Lung (tissue), 12 donors: ENCODE results near the gene ADAM29. TPM values are rescaled to one million over a fixed set of nuclear protein-coding genes. Genes with fewer than 3 reads are reported as not detected.

Experiments used
- ATAC-seq: fragments of 200-7000 bp; cut with Tn5 transposase; one replicate; pipeline ENCODE4 v1.9.1; 2020; ENCODE audit warnings: moderate number of reproducible peaks; ENCODE audit not compliant: insufficient read depth, low FRiP score
- DNase-seq, 3 donors: peaks; one replicate each; pipeline ENCODE4 v3.0.0-alpha.2; 2013 to 2017
- H3K27ac ChIP-seq, 2 donors: one replicate each; pipeline ENCODE4 v1.5.1; 2013; ENCODE audit warnings: mild to moderate bottlenecking in 2 of 2, moderate library complexity in 2 of 2, control low read depth in 1 of 2, inconsistent platforms in 1 of 2, low read depth in 1 of 2, low read length in 1 of 2
- H3K27me3 ChIP-seq, 3 donors: one replicate each; pipeline ENCODE4 v1.5.1; 2013; ENCODE audit warnings: low read length in 2 of 3; ENCODE audit not compliant: control insufficient read depth in 3 of 3, insufficient read depth in 3 of 3
- H3K36me3 ChIP-seq, 4 donors: one replicate each; pipeline ENCODE4 v1.5.1; 2013; ENCODE audit warnings: low read length in 4 of 4, mild to moderate bottlenecking in 1 of 4, moderate library complexity in 1 of 4; ENCODE audit not compliant: control insufficient read depth in 4 of 4, insufficient read depth in 4 of 4
- H3K4me1 ChIP-seq, 5 donors: one replicate each; pipeline ENCODE4 v1.5.1; 2013; ENCODE audit warnings: low read length in 5 of 5, mild to moderate bottlenecking in 2 of 5, moderate library complexity in 1 of 5; ENCODE audit not compliant: control insufficient read depth in 5 of 5, insufficient read depth in 5 of 5
- H3K4me3 ChIP-seq: one replicate; pipeline ENCODE4 v1.5.1; 2013; ENCODE audit warnings: mild to moderate bottlenecking, control low read depth, moderate library complexity
- H3K9ac ChIP-seq, 2 donors: one replicate each; pipeline ENCODE4 v1.5.1; 2013; ENCODE audit warnings: low read length in 2 of 2, control low read depth in 1 of 2; ENCODE audit not compliant: insufficient read depth in 1 of 2
- H3K9me3 ChIP-seq, 4 donors: one replicate each; pipeline ENCODE4 v1.5.1; 2013; ENCODE audit warnings: low read length in 3 of 4, mild to moderate bottlenecking in 1 of 4, moderate library complexity in 1 of 4; ENCODE audit not compliant: control insufficient read depth in 4 of 4, insufficient read depth in 3 of 4
- WGBS, 2 donors: extraction: QIAGEN DNeasy Blood & Tissue Kit; methylation state at CpG; one replicate each; pipeline ENCODE4 v1.1.7; 2013; 5-methylcytosine and 5-hydroxymethylcytosine counted together
- polyA plus RNA-seq, 2 donors: library from polyadenylated mRNA; stranded (reverse); fragments of 200-250 nt; gene quantifications; one replicate each; pipeline ENCODE4 v1.2.1, GENCODE V29; 2013
- total RNA-seq, 2 donors: library from RNA; depleted of rRNA in 1 of 2; stranded (reverse); fragments of >200 nt in 1 of 2; gene quantifications; one replicate each; pipeline ENCODE4 v1.2.1, GENCODE V29; 2014 to 2021
- TF ChIP-seq, protein P1 (sequence below): IDR thresholded peaks from 2 replicates; pipeline ENCODE4 v1.5.1; 2012; ENCODE audit warnings: mild to moderate bottlenecking; ENCODE audit errors: control extremely low read depth, extremely low read depth
- donor health status: control.
- donor health status: control.
- donor health status: Bipolar disorder and iron deficiency.
- donor health status: healthy.
- donor health status: DM: yes; HTN: yes; CAD: no.

The ADAM29 gene
- total and polyA plus RNA-seq, 4 donors: 0.05 to 0.06 TPM; not detected in 2

DNA sequence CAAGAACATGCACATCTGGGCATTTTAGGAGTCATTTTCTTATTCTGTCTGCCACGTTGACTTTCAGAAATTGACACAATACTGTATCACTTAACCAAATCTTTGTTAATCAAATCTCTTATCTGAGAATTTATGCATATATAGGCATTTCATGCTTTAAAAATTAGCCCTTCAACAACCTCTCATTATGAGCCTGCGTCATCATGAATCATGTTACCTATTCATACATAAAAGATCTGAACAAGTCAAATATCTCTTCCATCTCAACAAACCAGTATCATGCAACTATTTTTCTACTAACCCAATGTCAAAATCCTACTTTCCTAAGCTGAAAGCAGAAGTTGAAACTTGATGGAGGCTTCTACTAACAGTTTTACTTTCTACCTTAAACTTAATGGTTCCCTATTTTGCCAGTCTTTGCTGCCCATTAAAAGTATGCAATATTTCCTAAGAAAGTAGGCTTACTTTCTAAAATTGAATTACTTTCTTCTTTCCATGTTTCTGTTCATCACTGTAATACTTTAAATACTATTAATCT lies 1.8 kb downstream of the ADAM29 start:
- ATAC-seq: no peak
- 76 to 77% methylated on average over 2 of the region's 2 CpGs for WGBS, 2 donors

DNA sequence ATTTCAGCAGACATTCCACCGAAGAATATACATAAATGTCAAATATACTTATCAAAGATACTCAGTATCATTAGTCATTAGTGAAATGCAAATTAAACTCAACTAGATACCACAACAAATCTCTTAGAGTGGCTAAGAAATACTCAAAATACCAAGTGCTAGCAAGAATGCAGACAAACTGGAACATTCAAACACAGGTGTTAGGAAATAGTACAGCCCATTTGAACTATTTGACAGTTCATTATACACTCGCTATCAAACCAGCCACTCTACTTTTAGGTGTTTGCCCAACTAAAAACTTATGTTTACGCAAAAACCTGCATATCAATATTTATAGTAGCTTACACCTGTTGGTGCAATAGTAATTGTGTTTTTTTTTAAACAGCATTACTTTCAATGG lies 8.8 kb downstream of the ADAM29 start:
- ATAC-seq (peak; percentile 43), DNase-seq (peak in 2 of 3 donors; percentile 29 to 57)
- 72 to 82% methylated on average over 3 of the region's 3 CpGs for WGBS, 2 donors
- Histone ChIP-seq H3K27ac (no peak overlapping the region), H3K27me3 (no peaks in the 10 kb centered on the region), H3K9ac (no peak overlapping the region), H3K9me3 (peaks cover 0 to 1% (median 0%) of the 10 kb centered on the region in 4 donors), H3K4me1 (peaks cover 0 to 1% (median 0%) of the 10 kb centered on the region in 5 donors), H3K4me3 (no peak overlapping the region), H3K36me3 (no peaks in the 10 kb centered on the region)
- TF ChIP-seq, protein P1, sequence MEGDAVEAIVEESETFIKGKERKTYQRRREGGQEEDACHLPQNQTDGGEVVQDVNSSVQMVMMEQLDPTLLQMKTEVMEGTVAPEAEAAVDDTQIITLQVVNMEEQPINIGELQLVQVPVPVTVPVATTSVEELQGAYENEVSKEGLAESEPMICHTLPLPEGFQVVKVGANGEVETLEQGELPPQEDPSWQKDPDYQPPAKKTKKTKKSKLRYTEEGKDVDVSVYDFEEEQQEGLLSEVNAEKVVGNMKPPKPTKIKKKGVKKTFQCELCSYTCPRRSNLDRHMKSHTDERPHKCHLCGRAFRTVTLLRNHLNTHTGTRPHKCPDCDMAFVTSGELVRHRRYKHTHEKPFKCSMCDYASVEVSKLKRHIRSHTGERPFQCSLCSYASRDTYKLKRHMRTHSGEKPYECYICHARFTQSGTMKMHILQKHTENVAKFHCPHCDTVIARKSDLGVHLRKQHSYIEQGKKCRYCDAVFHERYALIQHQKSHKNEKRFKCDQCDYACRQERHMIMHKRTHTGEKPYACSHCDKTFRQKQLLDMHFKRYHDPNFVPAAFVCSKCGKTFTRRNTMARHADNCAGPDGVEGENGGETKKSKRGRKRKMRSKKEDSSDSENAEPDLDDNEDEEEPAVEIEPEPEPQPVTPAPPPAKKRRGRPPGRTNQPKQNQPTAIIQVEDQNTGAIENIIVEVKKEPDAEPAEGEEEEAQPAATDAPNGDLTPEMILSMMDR: no peak

More for the DNA sequence above, 1.8 kb downstream of the ADAM29 start:
- H3K4me1 ChIP-seq: no peaks in the 10 kb centered on the region
- no peak overlapping the region for H3K9ac ChIP-seq
- no peak overlapping the region for H3K4me3 ChIP-seq
- no peaks in the 10 kb centered on the region for H3K9me3 ChIP-seq
- H3K27me3 ChIP-seq: no peaks in the 10 kb centered on the region
- no peak overlapping the region for H3K27ac ChIP-seq
- H3K36me3 ChIP-seq: no peaks in the 10 kb centered on the region
- TF ChIP-seq, protein P1: no peak
- no peak for DNase-seq

DNA sequence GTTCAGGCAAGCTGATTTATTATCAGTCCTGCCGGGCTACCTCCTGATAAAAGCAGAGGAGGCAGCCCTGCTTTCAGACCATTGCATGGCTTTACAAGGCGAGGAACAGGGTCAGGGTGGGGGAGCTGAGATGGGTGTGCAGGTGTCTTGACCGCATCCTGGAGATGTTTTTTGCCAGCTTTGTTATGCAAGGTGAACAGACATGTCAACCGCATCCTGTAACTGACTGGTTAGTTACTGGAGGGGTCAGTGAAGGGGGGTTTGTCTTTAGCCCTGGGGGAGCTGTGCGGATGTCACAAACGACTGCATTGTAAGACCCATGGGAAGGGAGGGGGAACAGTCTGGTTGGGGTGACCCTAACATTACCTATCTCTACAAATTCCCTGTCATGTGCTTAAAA lies 10.0 kb downstream of the ADAM29 start:
- H3K36me3 ChIP-seq: no peaks in the 10 kb centered on the region
- DNase-seq (no peak), ATAC-seq (no peak)

More for the DNA sequence above, 10.0 kb downstream of the ADAM29 start:
- Histone ChIP-seq H3K9me3 (peaks cover 0 to 1% (median 0%) of the 10 kb centered on the region in 4 donors), H3K9ac (no peak overlapping the region), H3K27ac (no peak overlapping the region), H3K4me1 (peaks cover 0 to 1% (median 0%) of the 10 kb centered on the region in 5 donors), H3K4me3 (no peak overlapping the region), H3K27me3 (no peaks in the 10 kb centered on the region)
- 88 to 90% methylated on average over 6 of the region's 6 CpGs for WGBS, 2 donors
- TF ChIP-seq, protein P1: no peak
